IMR-90 (cell line): ENCODE measurements around the gene SINHCAF. TPM values are rescaled to one million over a fixed set of nuclear protein-coding genes. Genes with fewer than 3 reads are reported as not detected.

ENCODE experiments used
- ATAC-seq: fragments of 200-7000 bp; cut with Tn5 transposase; 2 replicates; pipeline ENCODE4 v1.9.1; 2020; ENCODE audit warnings: low read depth, mild to moderate bottlenecking, moderate library complexity
- BruUV-seq: library from RNA; stranded (reverse); fragments of 400-500 nt; replicated peaks from 2 replicates; lab custom pipeline; 2021; lab: Mats Ljungman, UMichigan
- CTCF ChIA-PET: fragments of 300-600 bp; formaldehyde crosslinking; extraction: SDS; loops from one replicate; lab custom pipeline; 2021; ENCODE audit warnings: antibody characterized with exemption; lab: Yijun Ruan, JAX
- POLR2A ChIA-PET: fragments of 300-600 bp; sonication (Branson Sonifier 250); formaldehyde crosslinking; loops from one replicate; lab custom pipeline; 2022; ENCODE audit warnings: antibody characterized with exemption; ENCODE audit not compliant: unreplicated experiment; lab: Charles Lee
- DNase-seq: peaks from one replicate; pipeline ENCODE4 v3.0.0; 2013
- H2AFZ ChIP-seq: replicated peaks from 2 replicates; pipeline ENCODE3; 2013; ENCODE audit warnings: low read length, mild to moderate bottlenecking; ENCODE audit not compliant: poor library complexity
- H2AK5ac ChIP-seq: 2 replicates; pipeline ENCODE4 v1.6.1; 2013; ENCODE audit warnings: low read depth, low read length, inconsistent platforms
- H2AK9ac ChIP-seq: replicated peaks from 2 replicates; pipeline ENCODE3; 2013; ENCODE audit warnings: mild to moderate bottlenecking, low read depth, low read length, moderate library complexity; ENCODE audit not compliant: poor library complexity
- H2BK120ac ChIP-seq: 2 replicates; pipeline ENCODE4 v1.6.1; 2013; ENCODE audit warnings: low read depth, low read length, inconsistent platforms
- H2BK15ac ChIP-seq: 3 replicates; pipeline ENCODE4 v1.6.1; 2013; ENCODE audit warnings: low read depth, low read length, inconsistent platforms
- H2BK20ac ChIP-seq: 2 replicates; pipeline ENCODE4 v1.6.1; 2013; ENCODE audit warnings: low read depth, mild to moderate bottlenecking, inconsistent platforms, low read length, moderate library complexity
- H2BK5ac ChIP-seq: 2 replicates; pipeline ENCODE4 v1.6.1; 2013; ENCODE audit warnings: mild to moderate bottlenecking, low read depth, low read length, inconsistent platforms; ENCODE audit not compliant: poor library complexity, severe bottlenecking
- H3K14ac ChIP-seq: replicated peaks from 2 replicates; pipeline ENCODE4 v1.6.1; 2013; ENCODE audit warnings: low read depth, low read length, inconsistent platforms
- H3K18ac ChIP-seq: 2 replicates; pipeline ENCODE4 v1.6.1; 2013; ENCODE audit warnings: low read depth, low read length, control low read depth
- H3K23ac ChIP-seq: 2 replicates; pipeline ENCODE4 v1.6.1; 2013; ENCODE audit warnings: low read depth, low read length, inconsistent platforms
- H3K27ac ChIP-seq: 2 replicates; pipeline ENCODE4 v1.5.1; 2013; ENCODE audit warnings: mild to moderate bottlenecking, control low read depth, low read length; ENCODE audit not compliant: insufficient read depth
- H3K27me3 ChIP-seq: 2 replicates; pipeline ENCODE4 v1.6.1; 2013; ENCODE audit warnings: low read length; ENCODE audit not compliant: control insufficient read depth, insufficient read depth
- H3K36me3 ChIP-seq: 2 replicates; pipeline ENCODE4 v1.6.1; 2013; ENCODE audit warnings: low read length, mixed read lengths; ENCODE audit not compliant: control insufficient read depth, insufficient read depth
- H3K4ac ChIP-seq: 2 replicates; pipeline ENCODE4 v1.6.1; 2013; ENCODE audit warnings: low read depth, low read length, inconsistent platforms
- H3K4me1 ChIP-seq: 2 replicates; pipeline ENCODE4 v1.6.1; 2013; ENCODE audit warnings: low read length, mixed read lengths; ENCODE audit not compliant: control insufficient read depth, insufficient read depth
- H3K4me2 ChIP-seq: 2 replicates; pipeline ENCODE4 v1.6.1; 2013; ENCODE audit warnings: low read depth, mild to moderate bottlenecking, control low read depth, low read length, moderate library complexity
- H3K4me3 ChIP-seq: 2 replicates; pipeline ENCODE4 v1.5.1; 2013; ENCODE audit warnings: low read depth, mild to moderate bottlenecking, control low read depth, low read length, moderate library complexity; ENCODE audit not compliant: insufficient read depth
- H3K56ac ChIP-seq: 2 replicates; pipeline ENCODE4 v1.6.1; 2013; ENCODE audit warnings: low read length, inconsistent platforms; ENCODE audit not compliant: insufficient read depth; ENCODE audit errors: extremely low read depth
- H3K79me1 ChIP-seq, 2 experiments: 2 replicates each; pipeline ENCODE4 v1.6.1; 2013; ENCODE audit warnings: low read length in 2 of 2, inconsistent platforms in 1 of 2, low read depth in 1 of 2
- H3K9ac ChIP-seq: 2 replicates; pipeline ENCODE4 v1.6.1; 2013; ENCODE audit warnings: low read depth, low read length, control low read depth
- H3K9me1 ChIP-seq: 2 replicates; pipeline ENCODE4 v1.6.1; 2013; ENCODE audit warnings: low read length, inconsistent platforms; ENCODE audit not compliant: insufficient read depth
- H3K9me3 ChIP-seq: 2 replicates; pipeline ENCODE4 v1.6.1; 2013; ENCODE audit warnings: low read length; ENCODE audit not compliant: control insufficient read depth, insufficient read depth
- H4K20me1 ChIP-seq: 2 replicates; pipeline ENCODE4 v1.6.1; 2013; ENCODE audit warnings: low read length, inconsistent platforms; ENCODE audit not compliant: insufficient read depth
- H4K5ac ChIP-seq: 2 replicates; pipeline ENCODE4 v1.6.1; 2013; ENCODE audit warnings: mild to moderate bottlenecking, low read depth, low read length, control low read depth
- H4K8ac ChIP-seq, 2 experiments: 2 replicates each; pipeline ENCODE4 v1.6.1; 2013; ENCODE audit warnings: low read depth in 2 of 2, low read length in 2 of 2, control low read depth in 1 of 2, inconsistent platforms in 1 of 2
- H4K91ac ChIP-seq: 2 replicates; pipeline ENCODE4 v1.6.1; 2013; ENCODE audit warnings: low read depth, low read length, inconsistent platforms; ENCODE audit not compliant: insufficient read depth
- CHD1 ChIP-seq: IDR thresholded peaks from 2 replicates; pipeline ENCODE4 v1.6.1; 2012; ENCODE audit warnings: low read depth, low read length, improper control_type of control experiment
- MAFK ChIP-seq: IDR thresholded peaks from 2 replicates; pipeline ENCODE4 v1.6.1; 2012; ENCODE audit warnings: low read depth, low read length, improper control_type of control experiment
- MXI1 ChIP-seq: IDR thresholded peaks from 2 replicates; pipeline ENCODE4 v1.6.1; 2012; ENCODE audit warnings: low read depth, mild to moderate bottlenecking, low read length, moderate library complexity, borderline replicate concordance
- NFE2L2 ChIP-seq: fragments of 150-350 bp; IDR thresholded peaks from 2 replicates; pipeline ENCODE4 v1.6.1; 2016; ENCODE audit warnings: low read depth, mild to moderate bottlenecking, low read length
- RCOR1 ChIP-seq: IDR thresholded peaks from 2 replicates; pipeline ENCODE4 v1.6.1; 2012; ENCODE audit warnings: mild to moderate bottlenecking, low read length, improper control_type of control experiment; ENCODE audit not compliant: insufficient replicate concordance
- SMC3 ChIP-seq: fragments of 150-350 bp; IDR thresholded peaks from 2 replicates; pipeline ENCODE4 v1.6.1; 2016; ENCODE audit warnings: low read depth, mild to moderate bottlenecking, antibody characterized with exemption, low read length, moderate library complexity
- WGBS, 2 experiments: methylation state at CpG; one replicate each; pipeline versions ENCODE4 v1.1.5 to v1.1.7; 2013; ENCODE audit warnings: missing lambda C conversion rate in 2 of 2; ENCODE audit not compliant: insufficient read length in 1 of 2; ENCODE audit errors: extremely low coverage in 2 of 2; 5-methylcytosine and 5-hydroxymethylcytosine counted together
- dilution Hi-C: fragments of 300-500 bp; cut with HindIII; formaldehyde crosslinking; loops from one replicate; pipeline ENCODE4 v1.14.3; 2018; ENCODE audit warnings: low sequenced_read_pairs; ENCODE audit not compliant: unreplicated experiment
- in situ Hi-C: fragments of 300-500 bp; cut with MboI; formaldehyde crosslinking; loops from 3 replicates; pipeline ENCODE4 v1.14.3; 2019; ENCODE audit warnings: low sequenced_read_pairs, inconsistent platforms, mixed read lengths
- intact Hi-C: fragments of 100-400 bp; cut with micrococcal nuclease; formaldehyde crosslinking; loops from 2 replicates; pipeline ENCODE4 v1.10.0; 2022
- polyA plus RNA-seq, 3 experiments: library from polyadenylated mRNA; depleted of rRNA; stranded (reverse); fragments of >200 nt; gene quantifications; 2 replicates each; pipeline ENCODE4 v1.2.3, GENCODE V29; 2012; ENCODE audit warnings: low replicate concordance in 1 of 3
- total RNA-seq: library from RNA; depleted of rRNA; stranded (reverse); fragments of >200 nt; gene quantifications from 2 replicates; pipeline ENCODE4 v1.2.3, GENCODE V29; 2012

The SINHCAF gene
- total and polyA plus RNA-seq, 2 of the 4 experiments (the other 2 are of a cell fraction), result 21.6 to 30.8 TPM

- no peak overlapping the region for H3K9ac ChIP-seq
- WGBS, 2 experiments, result 40% methylated on average over 1 of the region's 5 CpGs; no CpG with 5 or more reads in 1 of the 2 experiments
- ChIA-PET POLR2A (no interaction called here), CTCF (interaction anchor here (2.3 kb wide), 1 partner anchor 385 kb away, joined by 6 read pairs; no protein-coding TSS in a partner anchor)
- H3K14ac ChIP-seq, result no peak overlapping the region
- H3K4me2 ChIP-seq, result no peak overlapping the region
- H3K9me1 ChIP-seq, result no peaks in the 10 kb centered on the region
- ATAC-seq (no peak), DNase-seq (no peak)
- in situ Hi-C loops, result no loop called here
- H3K9me3 ChIP-seq, result peaks cover 7% of the 10 kb centered on the region
- H4K5ac ChIP-seq, result no peak overlapping the region
- no peak overlapping the region for H2BK15ac ChIP-seq
- no peak overlapping the region for H2BK120ac ChIP-seq
- dilution Hi-C loops, result no loop called here
- H3K56ac ChIP-seq, result no peak overlapping the region
- no peaks in the 10 kb centered on the region for H4K20me1 ChIP-seq
- intact Hi-C loops, result loop anchor here (10.0 kb wide), 1 partner anchor 248 kb away; no protein-coding TSS in a partner anchor
- H3K27me3 ChIP-seq, result peaks cover 58% of the 10 kb centered on the region
- H4K8ac ChIP-seq, result no peak overlapping the region
- H3K4ac ChIP-seq, result no peak overlapping the region
- H3K4me1 ChIP-seq, result no peaks in the 10 kb centered on the region
- no peak overlapping the region for H3K4me3 ChIP-seq
- no peaks in the 10 kb centered on the region for H3K36me3 ChIP-seq
- H2BK5ac ChIP-seq, result no peak overlapping the region
- no peak for TF ChIP-seq SMC3
- no peak for TF ChIP-seq MAFK
- no peak for TF ChIP-seq RCOR1
- TF ChIP-seq NFE2L2, result no peak
- no peak for TF ChIP-seq CHD1
- no peak for TF ChIP-seq MXI1
- H2BK20ac ChIP-seq, result no peak overlapping the region
- no peaks in the 10 kb centered on the region for H3K79me1 ChIP-seq
- no peak overlapping the region for H3K27ac ChIP-seq
- no peak overlapping the region for H4K91ac ChIP-seq
- no peak overlapping the region for H2AFZ ChIP-seq
- BruUV-seq, result no TSS peak
- H2AK9ac ChIP-seq, result no peak overlapping the region
- H3K23ac ChIP-seq, result no peak overlapping the region
- no peak overlapping the region for H2AK5ac ChIP-seq
- no peak overlapping the region for H3K18ac ChIP-seq
These were observed 92.8 kb downstream of the SINHCAF start for GRCh38 chr12:31233061-31233730.
